Measurements from ENCODE around the gene JUNB.

DNA sequence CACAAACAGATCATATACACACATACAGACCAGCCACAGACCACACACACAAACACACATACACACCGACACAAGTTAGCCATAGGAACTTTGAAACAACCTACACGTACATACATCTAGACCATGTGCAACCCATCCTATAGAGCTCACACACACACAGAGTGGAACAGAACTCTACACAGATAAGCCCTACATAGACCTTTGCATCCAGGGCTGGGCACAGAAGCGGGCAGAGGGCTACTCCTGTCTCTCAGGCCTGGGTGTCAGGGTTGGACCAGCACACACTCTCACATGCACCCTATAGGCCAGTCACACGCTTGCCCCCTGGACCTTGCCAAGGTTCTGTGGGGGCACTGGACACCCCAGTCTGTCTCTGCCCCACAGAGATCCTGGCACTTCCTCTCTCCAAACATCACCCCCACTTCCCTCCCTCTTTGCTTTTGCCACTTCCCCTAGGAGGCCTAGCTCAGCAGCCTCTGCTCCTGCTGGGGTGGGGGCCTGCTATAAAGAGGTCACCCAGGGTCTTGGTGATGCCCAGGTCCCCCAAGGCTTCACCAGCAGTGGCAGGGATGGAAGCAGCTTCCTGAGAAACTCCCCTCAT is 5.8 kb upstream of the JUNB start:
- TF ChIP-seq CTCF (CRISPR knock-in tag; IDR thresholded peaks at IDR 0.05) (no peak), REST (IDR thresholded peaks at IDR 0.05; ENCODE audit: borderline replicate concordance in 1 of 2, low read depth in 1 of 2, low read length in 2 of 2) (no peak), CREB3 (CRISPR knock-in tag; IDR thresholded peaks at IDR 0.05) (no peak)

Data from HepG2 (cell line).